Hepatocyte (in vitro differentiated cells): ENCODE measurements around the gene INSL3.

Experiments used
- EZH2 ChIP-seq: fragments of 200-600 bp; sonication (generic); IDR thresholded peaks from 2 replicates; pipeline ENCODE4 v1.6.1; 2016; ENCODE audit warnings: antibody characterized with exemption, mild to moderate bottlenecking, borderline replicate concordance
- TF ChIP-seq, protein P1 (sequence below): fragments of 200-600 bp; sonication (generic); IDR thresholded peaks from 2 replicates; pipeline ENCODE4 v1.5.1; 2016; ENCODE audit warnings: antibody characterized with exemption, mild to moderate bottlenecking; ENCODE audit not compliant: poor library complexity

DNA sequence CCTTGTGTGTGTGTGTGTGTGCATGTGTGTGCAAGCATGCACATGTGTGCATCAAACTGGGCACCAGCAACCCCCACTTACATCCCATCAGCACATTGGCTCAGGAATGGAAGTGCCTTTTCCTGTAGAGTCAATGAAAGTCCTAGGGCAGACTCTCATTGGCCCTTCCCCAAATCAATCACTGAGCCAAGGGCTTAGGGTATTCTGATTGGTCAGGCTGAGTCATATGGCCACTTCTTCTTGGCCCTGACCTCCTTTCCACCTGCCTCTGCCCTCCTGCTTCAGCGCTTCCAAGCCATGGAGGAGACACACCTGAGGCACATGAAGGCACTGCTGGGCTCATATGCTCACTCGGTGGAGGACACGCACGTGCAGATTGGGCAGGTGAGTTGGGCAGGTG lies 49.1 kb downstream of the INSL3 start:
- TF ChIP-seq, protein P1, sequence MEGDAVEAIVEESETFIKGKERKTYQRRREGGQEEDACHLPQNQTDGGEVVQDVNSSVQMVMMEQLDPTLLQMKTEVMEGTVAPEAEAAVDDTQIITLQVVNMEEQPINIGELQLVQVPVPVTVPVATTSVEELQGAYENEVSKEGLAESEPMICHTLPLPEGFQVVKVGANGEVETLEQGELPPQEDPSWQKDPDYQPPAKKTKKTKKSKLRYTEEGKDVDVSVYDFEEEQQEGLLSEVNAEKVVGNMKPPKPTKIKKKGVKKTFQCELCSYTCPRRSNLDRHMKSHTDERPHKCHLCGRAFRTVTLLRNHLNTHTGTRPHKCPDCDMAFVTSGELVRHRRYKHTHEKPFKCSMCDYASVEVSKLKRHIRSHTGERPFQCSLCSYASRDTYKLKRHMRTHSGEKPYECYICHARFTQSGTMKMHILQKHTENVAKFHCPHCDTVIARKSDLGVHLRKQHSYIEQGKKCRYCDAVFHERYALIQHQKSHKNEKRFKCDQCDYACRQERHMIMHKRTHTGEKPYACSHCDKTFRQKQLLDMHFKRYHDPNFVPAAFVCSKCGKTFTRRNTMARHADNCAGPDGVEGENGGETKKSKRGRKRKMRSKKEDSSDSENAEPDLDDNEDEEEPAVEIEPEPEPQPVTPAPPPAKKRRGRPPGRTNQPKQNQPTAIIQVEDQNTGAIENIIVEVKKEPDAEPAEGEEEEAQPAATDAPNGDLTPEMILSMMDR = no peak
- TF ChIP-seq EZH2 = no peak
